SIG-M5 treated with dmso at 0.1 percent for 504 hours (cell line): ENCODE data around the gene NUTM2E.
"Not testable (repeated sequence)": the region's sequence is repeated elsewhere in the genome, so short reads cannot be mapped to it uniquely, and the experiment has no call there.

Experiments
- DNase-seq: peaks from one replicate; lab custom pipeline; 2025; ENCODE audit not compliant: unreplicated experiment; lab: John Stamatoyannopoulos, UW

The NUTM2E gene

DNA sequence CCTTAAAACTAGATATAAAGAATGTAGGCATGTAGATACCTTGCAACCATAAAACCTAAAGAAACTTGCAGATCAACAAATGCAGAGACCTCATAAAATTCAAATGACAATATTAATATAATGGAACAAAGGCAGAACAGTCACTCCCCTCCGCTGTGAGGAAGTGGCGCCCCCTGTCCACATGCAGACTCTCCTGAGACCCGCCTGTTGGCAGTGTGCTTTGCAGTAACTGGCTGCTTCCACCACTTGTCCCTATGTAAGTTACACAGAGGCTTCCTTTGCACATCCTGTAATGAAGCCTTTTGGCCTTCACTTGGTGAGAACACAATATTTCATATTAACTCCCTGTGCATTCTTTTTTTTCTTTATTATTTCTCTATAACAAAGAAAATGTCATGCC is 36.3 kb downstream of the NUTM2E start:
- DNase-seq: not testable (repeated sequence)

DNA sequence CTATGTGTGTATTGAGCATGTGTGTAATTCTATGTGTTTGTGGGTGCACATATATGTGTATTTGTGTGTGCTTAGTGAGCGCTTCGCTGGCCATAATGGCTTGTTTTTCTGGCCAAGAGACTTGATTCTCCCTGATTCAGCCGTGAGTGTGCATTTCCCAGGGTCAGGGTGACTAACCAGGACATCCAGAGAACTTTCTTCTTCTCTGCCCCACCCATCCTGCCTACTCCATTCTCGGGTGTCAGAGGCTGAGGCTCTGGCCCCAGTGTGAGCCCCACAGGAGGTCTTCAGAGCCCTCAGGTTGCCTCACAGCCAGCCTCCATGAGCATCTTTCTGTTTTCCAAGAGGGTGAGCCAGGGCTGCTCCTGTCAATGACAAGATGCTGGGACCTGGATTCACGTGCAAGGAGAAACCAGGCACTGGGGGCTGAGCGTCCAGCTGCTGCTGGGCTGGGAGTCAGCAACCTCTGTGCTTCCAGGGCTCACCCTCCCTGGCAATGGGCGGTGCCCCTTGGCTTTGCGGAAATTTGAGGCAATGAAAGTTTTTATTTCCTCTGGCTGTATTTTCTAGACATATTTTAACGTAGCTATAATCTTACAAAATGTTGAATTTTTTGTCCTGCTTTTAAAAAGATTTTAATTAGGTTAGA is 40.5 kb downstream of the NUTM2E start:
- DNase-seq: not testable (repeated sequence)

DNA sequence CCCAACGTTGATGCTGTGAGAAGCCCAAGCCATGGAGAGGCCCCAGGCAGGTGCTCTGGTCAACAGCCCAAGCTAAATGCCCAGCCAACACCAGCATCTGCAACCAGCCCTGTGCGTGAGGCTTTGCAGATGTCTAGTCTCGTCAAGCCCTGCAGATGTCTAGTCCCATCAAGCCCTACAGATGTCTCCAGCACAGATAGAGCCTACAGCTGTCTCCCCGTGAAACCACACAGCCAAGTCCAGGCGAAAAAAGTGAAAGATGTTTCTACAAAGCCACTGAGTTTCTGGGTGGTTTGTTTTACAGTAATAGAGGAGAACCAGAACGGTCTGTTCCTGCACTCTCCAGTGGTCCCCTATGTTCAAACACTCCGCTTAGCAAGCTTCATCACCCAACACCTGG is 41.5 kb downstream of the NUTM2E start:
- DNase-seq: not testable (repeated sequence)

DNA sequence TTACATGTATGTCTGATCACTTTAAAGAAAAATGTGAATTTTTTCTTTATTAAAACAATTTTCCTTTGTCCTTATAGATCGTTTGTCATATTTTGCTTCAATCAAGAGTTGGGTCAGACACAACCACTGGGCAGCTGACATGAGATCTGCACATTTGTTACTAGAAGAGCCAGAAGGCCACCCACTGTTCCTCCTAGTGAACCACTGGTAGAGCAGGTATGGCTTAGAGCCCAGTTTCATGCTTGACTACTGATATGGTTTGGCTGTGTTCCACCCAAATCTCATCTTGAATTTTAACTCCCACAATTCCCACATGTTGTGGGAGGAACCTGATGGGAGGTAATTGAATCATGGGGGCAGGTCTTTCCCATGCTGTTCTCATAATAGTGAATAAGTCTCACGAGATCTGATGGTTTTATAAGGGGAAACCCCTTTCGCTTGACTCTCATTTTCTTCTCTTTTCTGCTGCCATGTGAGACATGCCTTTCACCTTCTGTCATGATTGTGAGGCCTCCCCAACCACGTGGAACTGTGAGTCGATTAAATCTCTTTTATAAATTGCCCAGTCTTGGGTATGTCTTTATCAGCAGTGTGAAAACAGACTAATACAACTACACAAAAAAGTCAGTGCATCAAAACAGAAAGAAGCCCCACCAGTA is 43.0 kb downstream of the NUTM2E start:
- DNase-seq: not testable (repeated sequence)

DNA sequence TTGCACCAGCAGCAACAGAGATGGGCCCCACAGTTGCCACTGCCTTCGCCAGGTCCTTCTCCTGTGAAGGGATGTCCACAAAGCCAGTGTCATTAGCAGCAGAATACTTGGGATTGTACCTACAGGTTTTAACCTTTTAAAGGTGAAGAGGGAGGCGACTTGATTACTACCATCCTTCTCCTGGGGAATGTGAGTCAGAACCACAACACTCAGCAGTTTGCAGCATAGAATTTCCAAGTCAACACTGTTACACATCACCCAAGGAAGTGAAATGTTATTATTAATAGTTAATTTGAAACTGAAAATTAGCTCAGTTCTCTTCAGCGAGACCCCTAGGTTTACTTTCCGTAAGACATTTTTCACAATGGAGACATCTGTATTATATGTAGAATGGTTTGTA is 45.2 kb downstream of the NUTM2E start:
- not testable (repeated sequence) for DNase-seq
